Smooth muscle cell of trachea (primary cell): ENCODE measurements around the gene CDH26. TPM values are rescaled to one million over a fixed set of nuclear protein-coding genes. Genes with fewer than 3 reads are reported as not detected.

Experiments
- total RNA-seq: library from RNA; depleted of rRNA; stranded (reverse); fragments of >200 nt; gene quantifications from 2 replicates; pipeline ENCODE4 v1.2.1, GENCODE V29; 2014

Gene CDH26
- total RNA-seq: 0.50 TPM in 1 of 2 replicates, not detected in the other

GRCh38 chr20:59958123-59958522 is at the start of gene CDH26:
Gene CDH26, plus strand, starts transcription at chr20:59958423. Its CDS starts 304 bp downstream, at chr20:59958727.

GRCh38 chr20:59933296-59933848 is 24.9 kb upstream of the CDH26 start, which contains the start of gene SYCP2:
Gene SYCP2, minus strand, starts transcription at chr20:59933637. Its CDS starts 11,224 bp downstream, at chr20:59922413.

GRCh38 chr20:59940129-59940955 is 17.9 kb upstream of the CDH26 start, which contains the start of the genes FAM217B and PPP1R3D:
Gene FAM217B, plus strand, starts transcription at chr20:59940389. Its CDS starts 3,555 bp downstream, at chr20:59943944.
Gene PPP1R3D, minus strand, starts transcription at chr20:59940305. Its CDS starts 374 bp downstream, at chr20:59939931.

Other genes with a start within 250 kb of the CDH26 start
- gene SYCP2, start 24.8 kb upstream of the CDH26 start, total RNA-seq: 0.44 and 0.50 TPM in 2 replicates
- gene PPP1R3D, start 18.1 kb upstream of the CDH26 start, total RNA-seq: 5.4 and 8.9 TPM in 2 replicates
- gene FAM217B, start 18.0 kb upstream of the CDH26 start, total RNA-seq: 3.8 and 3.9 TPM in 2 replicates